ENCODE measurements around the gene TAAR5.
"Not testable (repeated sequence)": the region's sequence is repeated elsewhere in the genome, so short reads cannot be mapped to it uniquely, and the experiment has no call there.

Gene TAAR5

GRCh38 chr6:132569170-132569569, 20.4 kb downstream of the TAAR5 start:
- DNase-seq: no peak

GRCh38 chr6:132568611-132569010, 20.9 kb downstream of the TAAR5 start:
- DNase-seq: no peak

GRCh38 chr6:132567566-132567965, 22.0 kb downstream of the TAAR5 start:
- no peak for DNase-seq

- DNase-seq: no peak
Measured at GRCh38 chr6:132566404-132566803, 23.1 kb downstream of the TAAR5 start.

- DNase-seq: not testable (repeated sequence)
Measured at GRCh38 chr6:132560087-132560486, 29.5 kb downstream of the TAAR5 start.

GRCh38 chr6:132552372-132552771, 37.2 kb downstream of the TAAR5 start, which contains the start of gene TAAR8:
TAAR8 (plus strand) TSS chr6:132552672; CDS start chr6:132552693, 21 bp downstream.
- no peak for DNase-seq

GRCh38 chr6:132551214-132551613, 38.3 kb downstream of the TAAR5 start:
- DNase-seq: no peak

- no peak for DNase-seq
Measured at GRCh38 chr6:132548746-132549463, 40.6 kb downstream of the TAAR5 start.

- no peak for DNase-seq
Measured at GRCh38 chr6:132544826-132545225, 44.7 kb downstream of the TAAR5 start.
